ENCODE data around the gene SCGN. TPM values are rescaled to one million over a fixed set of nuclear protein-coding genes. Genes with fewer than 3 reads are reported as not detected.

SCGN gene
- total and polyA plus RNA-seq, 2 of the 4 experiments (the other 2 are of a cell fraction): not detected

DNA sequence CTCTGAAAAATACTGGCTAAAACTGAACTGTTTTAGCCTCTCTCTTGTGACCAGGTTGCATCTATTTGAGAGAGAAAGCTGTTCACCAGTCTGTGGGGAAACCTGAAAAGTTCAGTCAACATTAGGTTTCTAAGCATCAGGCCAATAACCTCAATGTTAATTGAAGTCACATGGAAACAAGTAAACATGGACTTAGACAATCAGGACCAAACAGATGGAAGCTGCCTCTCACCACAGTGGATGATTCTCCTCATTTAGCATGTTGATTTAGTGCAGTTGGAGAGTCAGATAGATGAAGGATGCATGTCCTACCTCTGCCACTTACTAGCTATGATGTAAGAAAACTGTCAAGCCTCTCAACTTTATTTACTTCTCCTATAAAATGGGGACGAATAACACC, 18.2 kb downstream of the SCGN start:
- Histone ChIP-seq H3K79me1 (ENCODE audit: low read depth in 1 of 2, low read length in 2 of 2) (no peaks in the 10 kb centered on the region), H3K9me1 (ENCODE audit: insufficient read depth, low read length) (no peaks in the 10 kb centered on the region), H2BK15ac (ENCODE audit: low read depth, low read length) (no peak overlapping the region), H3K4ac (ENCODE audit: low read depth, low read length) (no peak overlapping the region), H2AK9ac (replicated peaks; ENCODE audit: low read depth, low read length, poor library complexity) (no peak overlapping the region), H2BK120ac (ENCODE audit: low read depth, low read length) (no peak overlapping the region), H2AFZ (replicated peaks; ENCODE audit: low read length, poor library complexity) (no peak overlapping the region), H3K9me3 (ENCODE audit: control insufficient read depth, insufficient read depth, low read length) (no peaks in the 10 kb centered on the region), H3K14ac (replicated peaks; ENCODE audit: low read depth, low read length) (no peak overlapping the region), H4K20me1 (ENCODE audit: insufficient read depth, low read length) (no peaks in the 10 kb centered on the region), H4K5ac (ENCODE audit: low read depth, low read length) (no peak overlapping the region), H3K4me2 (ENCODE audit: low read depth, low read length) (no peak overlapping the region), H3K23ac (ENCODE audit: low read depth, low read length) (no peak overlapping the region), H3K27me3 (ENCODE audit: control insufficient read depth, insufficient read depth, low read length) (no peaks in the 10 kb centered on the region), H3K4me1 (ENCODE audit: control insufficient read depth, insufficient read depth, low read length) (no peaks in the 10 kb centered on the region), H4K91ac (ENCODE audit: insufficient read depth, low read depth, low read length) (no peak overlapping the region), H4K8ac (ENCODE audit: low read depth in 2 of 2, low read length in 2 of 2) (no peak overlapping the region), H3K27ac (ENCODE audit: insufficient read depth, low read length) (no peak overlapping the region), H3K36me3 (ENCODE audit: control insufficient read depth, insufficient read depth, low read length) (no peaks in the 10 kb centered on the region), H3K4me3 (ENCODE audit: insufficient read depth, low read depth, low read length) (no peak overlapping the region), H2BK20ac (ENCODE audit: low read depth, low read length) (no peak overlapping the region), H3K56ac (ENCODE audit: extremely low read depth, insufficient read depth, low read length) (no peak overlapping the region), H3K9ac (ENCODE audit: low read depth, low read length) (no peak overlapping the region), H2AK5ac (ENCODE audit: low read depth, low read length) (no peak overlapping the region), H2BK5ac (ENCODE audit: low read depth, low read length, poor library complexity, severe bottlenecking) (no peak overlapping the region), H3K18ac (ENCODE audit: low read depth, low read length) (no peak overlapping the region)
- no TSS peak for BruUV-seq (replicated peaks)
- TF ChIP-seq MXI1 (IDR thresholded peaks at IDR 0.05; ENCODE audit: borderline replicate concordance, low read depth, low read length) (no peak), USF2 (IDR thresholded peaks at IDR 0.05; ENCODE audit: low read depth, low read length) (no peak), POLR2A (IDR thresholded peaks at IDR 0.05; ENCODE audit: low read depth, low read length) (no peak), MAFK (IDR thresholded peaks at IDR 0.05; ENCODE audit: low read depth, low read length) (no peak), MAZ (IDR thresholded peaks at IDR 0.05; ENCODE audit: borderline replicate concordance, low read depth, low read length) (no peak), RFX5 (IDR thresholded peaks at IDR 0.05; ENCODE audit: low read depth, low read length) (no peak), ELK1 (IDR thresholded peaks at IDR 0.05; ENCODE audit: borderline replicate concordance, low read depth, low read length) (no peak)
- dilution Hi-C loops (cut with HindIII; ENCODE audit: low sequenced_read_pairs, unreplicated experiment) (no loop called here), intact Hi-C loops (cut with micrococcal nuclease) (no loop called here), in situ Hi-C loops (cut with MboI; ENCODE audit: low sequenced_read_pairs) (no loop called here)
- CTCF ChIA-PET: no interaction called here
- no CpG with 5 or more reads among the region's 1 CpG for WGBS, 2 experiments (ENCODE audit: extremely low coverage in 2 of 2, insufficient read length in 1 of 2)
- POLR2A ChIA-PET (ENCODE audit: unreplicated experiment): no interaction called here
- DNase-seq (no peak), ATAC-seq (ENCODE audit: low read depth) (no peak)
